Panc1 (cell line): ENCODE measurements around the gene FRMPD4. TPM values are rescaled to one million over a fixed set of nuclear protein-coding genes. Genes with fewer than 3 reads are reported as not detected.

Source experiments
- ATAC-seq: fragments of 200-7000 bp; cut with Tn5 transposase; 2 replicates; pipeline ENCODE4 v1.9.1; 2020; ENCODE audit warnings: mild to moderate bottlenecking, moderate library complexity
- BruUV-seq: library from RNA; stranded (reverse); fragments of 400-500 nt; replicated peaks from 2 replicates; lab custom pipeline; 2021; lab: Mats Ljungman, UMichigan
- CTCF ChIA-PET: fragments of 300-600 bp; sonication (Branson Sonifier 250); formaldehyde crosslinking; loops from one replicate; lab custom pipeline; 2022; ENCODE audit warnings: antibody characterized with exemption; lab: Charles Lee
- POLR2A ChIA-PET: fragments of 300-600 bp; sonication (Branson Sonifier 250); formaldehyde crosslinking; loops from one replicate; lab custom pipeline; 2022; ENCODE audit warnings: antibody characterized with exemption; lab: Charles Lee
- DNase-seq: peaks from one replicate; pipeline ENCODE4 v3.0.0-alpha.2; 2010; ENCODE audit warnings: low read depth, low spot score
- H3K27ac ChIP-seq: 2 replicates; pipeline ENCODE4 v1.5.1; 2011; ENCODE audit warnings: mild to moderate bottlenecking, low read length, inconsistent platforms
- H3K27me3 ChIP-seq: fragments of 200-500 bp; sonication (Bioruptor generic); 2 replicates; pipeline ENCODE4 v1.6.0; 2014; ENCODE audit warnings: low read length, inconsistent platforms; ENCODE audit not compliant: control insufficient read depth, insufficient read depth
- H3K36me3 ChIP-seq: fragments of 200-500 bp; sonication (Bioruptor generic); 2 replicates; pipeline ENCODE4 v1.5.1; 2014; ENCODE audit warnings: inconsistent platforms, mild to moderate bottlenecking, low read length, moderate library complexity; ENCODE audit not compliant: control insufficient read depth, insufficient read depth
- H3K4me1 ChIP-seq: 2 replicates; pipeline ENCODE4 v1.5.1; 2011; ENCODE audit warnings: inconsistent platforms, mild to moderate bottlenecking, low read length, moderate library complexity; ENCODE audit not compliant: control insufficient read depth, insufficient read depth
- H3K4me3 ChIP-seq, 2 experiments: 2 replicates each; pipeline ENCODE4 v1.5.1; 2011 to 2012; ENCODE audit warnings: low read depth in 2 of 2, low read length in 2 of 2, mild to moderate bottlenecking in 2 of 2, inconsistent platforms in 1 of 2, moderate library complexity in 1 of 2
- H3K9me3 ChIP-seq: fragments of 200-500 bp; sonication (Bioruptor generic); 2 replicates; pipeline ENCODE4 v1.5.1; 2014; ENCODE audit warnings: low read depth, mild to moderate bottlenecking, inconsistent platforms, low read length, moderate library complexity; ENCODE audit not compliant: control insufficient read depth, insufficient read depth
- POLR2AphosphoS5 ChIP-seq: IDR thresholded peaks from 2 replicates; pipeline ENCODE4 v1.6.1; 2012; ENCODE audit warnings: mild to moderate bottlenecking, low read depth, low read length, moderate library complexity
- SIN3A ChIP-seq: IDR thresholded peaks from 2 replicates; pipeline ENCODE4 v1.6.1; 2012; ENCODE audit warnings: low read depth, mild to moderate bottlenecking, low read length, moderate library complexity, borderline replicate concordance; ENCODE audit not compliant: insufficient read depth
- TCF7L2 ChIP-seq: IDR thresholded peaks from 2 replicates; pipeline ENCODE4 v1.6.1; 2011; ENCODE audit warnings: mild to moderate bottlenecking, low read depth, low read length, inconsistent platforms
- in situ Hi-C: cut with HindIII; loops from 2 replicates; pipeline ENCODE4 v1.10.0; 2016; ENCODE audit warnings: low sequenced_read_pairs, low pct_unique_long_range_greater_than_20kb
- intact Hi-C: fragments of 100-400 bp; cut with micrococcal nuclease; formaldehyde crosslinking; loops from one replicate; pipeline ENCODE4 v1.10.0; 2022; ENCODE audit not compliant: unreplicated experiment
- total RNA-seq: library from RNA; stranded (reverse); gene quantifications from one replicate; pipeline ENCODE4 v1.2.1, GENCODE V29; 2021; ENCODE audit not compliant: unreplicated experiment
- TF ChIP-seq, protein P1 (sequence below): fragments of 450-650 bp; IDR thresholded peaks from 2 replicates; pipeline ENCODE4 v1.5.1; 2017; ENCODE audit warnings: mild to moderate bottlenecking
- TF ChIP-seq, protein P2 (sequence below), 2 experiments: IDR thresholded peaks; 2 replicates each; pipeline ENCODE4 v1.6.1; 2011 to 2012; ENCODE audit warnings: low read depth in 2 of 2, control low read depth in 1 of 2, low read length in 1 of 2, mild to moderate bottlenecking in 1 of 2, moderate library complexity in 1 of 2; ENCODE audit not compliant: insufficient read depth in 1 of 2

The FRMPD4 gene
- total RNA-seq, 1 experiment from 2014 or later, result not detected

DNA sequence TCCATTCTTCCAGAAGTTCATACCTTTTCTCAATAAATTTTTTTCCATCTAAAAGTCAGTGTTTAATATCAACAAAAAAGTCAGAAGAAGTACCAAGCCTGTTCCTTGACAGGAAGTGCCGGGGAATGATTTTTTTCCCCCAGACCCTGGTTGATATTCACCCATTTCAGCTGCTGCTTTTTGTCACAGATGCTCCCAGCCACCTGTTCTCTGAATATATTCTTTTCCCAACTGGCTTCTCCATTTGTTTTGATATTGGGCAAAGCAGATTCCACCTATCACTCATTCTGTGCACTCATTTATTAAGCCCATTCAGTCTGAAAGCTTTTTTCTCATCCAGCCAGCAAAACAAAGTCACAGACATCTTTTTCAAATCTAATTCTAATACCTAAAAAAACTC lies 139.9 kb downstream of the FRMPD4 start:
- BruUV-seq, result no TSS peak
- ATAC-seq (no peak), DNase-seq (no peak)
- CTCF ChIA-PET, result no interaction called here
- no peak for TF ChIP-seq SIN3A
- TF ChIP-seq, protein P1, sequence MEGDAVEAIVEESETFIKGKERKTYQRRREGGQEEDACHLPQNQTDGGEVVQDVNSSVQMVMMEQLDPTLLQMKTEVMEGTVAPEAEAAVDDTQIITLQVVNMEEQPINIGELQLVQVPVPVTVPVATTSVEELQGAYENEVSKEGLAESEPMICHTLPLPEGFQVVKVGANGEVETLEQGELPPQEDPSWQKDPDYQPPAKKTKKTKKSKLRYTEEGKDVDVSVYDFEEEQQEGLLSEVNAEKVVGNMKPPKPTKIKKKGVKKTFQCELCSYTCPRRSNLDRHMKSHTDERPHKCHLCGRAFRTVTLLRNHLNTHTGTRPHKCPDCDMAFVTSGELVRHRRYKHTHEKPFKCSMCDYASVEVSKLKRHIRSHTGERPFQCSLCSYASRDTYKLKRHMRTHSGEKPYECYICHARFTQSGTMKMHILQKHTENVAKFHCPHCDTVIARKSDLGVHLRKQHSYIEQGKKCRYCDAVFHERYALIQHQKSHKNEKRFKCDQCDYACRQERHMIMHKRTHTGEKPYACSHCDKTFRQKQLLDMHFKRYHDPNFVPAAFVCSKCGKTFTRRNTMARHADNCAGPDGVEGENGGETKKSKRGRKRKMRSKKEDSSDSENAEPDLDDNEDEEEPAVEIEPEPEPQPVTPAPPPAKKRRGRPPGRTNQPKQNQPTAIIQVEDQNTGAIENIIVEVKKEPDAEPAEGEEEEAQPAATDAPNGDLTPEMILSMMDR, result no peak
- TF ChIP-seq, protein P2, sequence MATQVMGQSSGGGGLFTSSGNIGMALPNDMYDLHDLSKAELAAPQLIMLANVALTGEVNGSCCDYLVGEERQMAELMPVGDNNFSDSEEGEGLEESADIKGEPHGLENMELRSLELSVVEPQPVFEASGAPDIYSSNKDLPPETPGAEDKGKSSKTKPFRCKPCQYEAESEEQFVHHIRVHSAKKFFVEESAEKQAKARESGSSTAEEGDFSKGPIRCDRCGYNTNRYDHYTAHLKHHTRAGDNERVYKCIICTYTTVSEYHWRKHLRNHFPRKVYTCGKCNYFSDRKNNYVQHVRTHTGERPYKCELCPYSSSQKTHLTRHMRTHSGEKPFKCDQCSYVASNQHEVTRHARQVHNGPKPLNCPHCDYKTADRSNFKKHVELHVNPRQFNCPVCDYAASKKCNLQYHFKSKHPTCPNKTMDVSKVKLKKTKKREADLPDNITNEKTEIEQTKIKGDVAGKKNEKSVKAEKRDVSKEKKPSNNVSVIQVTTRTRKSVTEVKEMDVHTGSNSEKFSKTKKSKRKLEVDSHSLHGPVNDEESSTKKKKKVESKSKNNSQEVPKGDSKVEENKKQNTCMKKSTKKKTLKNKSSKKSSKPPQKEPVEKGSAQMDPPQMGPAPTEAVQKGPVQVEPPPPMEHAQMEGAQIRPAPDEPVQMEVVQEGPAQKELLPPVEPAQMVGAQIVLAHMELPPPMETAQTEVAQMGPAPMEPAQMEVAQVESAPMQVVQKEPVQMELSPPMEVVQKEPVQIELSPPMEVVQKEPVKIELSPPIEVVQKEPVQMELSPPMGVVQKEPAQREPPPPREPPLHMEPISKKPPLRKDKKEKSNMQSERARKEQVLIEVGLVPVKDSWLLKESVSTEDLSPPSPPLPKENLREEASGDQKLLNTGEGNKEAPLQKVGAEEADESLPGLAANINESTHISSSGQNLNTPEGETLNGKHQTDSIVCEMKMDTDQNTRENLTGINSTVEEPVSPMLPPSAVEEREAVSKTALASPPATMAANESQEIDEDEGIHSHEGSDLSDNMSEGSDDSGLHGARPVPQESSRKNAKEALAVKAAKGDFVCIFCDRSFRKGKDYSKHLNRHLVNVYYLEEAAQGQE (IDR thresholded peaks at IDR 0.05; ENCODE audit: insufficient read depth in 1 of 2, low read depth in 2 of 2, low read length in 1 of 2), result no peak
- TF ChIP-seq POLR2AphosphoS5, result no peak
- no peak for TF ChIP-seq TCF7L2
- POLR2A ChIA-PET, result no interaction called here
- Histone ChIP-seq H3K36me3 (no peaks in the 10 kb centered on the region), H3K4me3 (no peak overlapping the region), H3K27me3 (no peaks in the 10 kb centered on the region), H3K27ac (no peak overlapping the region), H3K9me3 (no peaks in the 10 kb centered on the region), H3K4me1 (no peaks in the 10 kb centered on the region)
- intact Hi-C loops, result no loop called here
- in situ Hi-C loops, result no loop called here

DNA sequence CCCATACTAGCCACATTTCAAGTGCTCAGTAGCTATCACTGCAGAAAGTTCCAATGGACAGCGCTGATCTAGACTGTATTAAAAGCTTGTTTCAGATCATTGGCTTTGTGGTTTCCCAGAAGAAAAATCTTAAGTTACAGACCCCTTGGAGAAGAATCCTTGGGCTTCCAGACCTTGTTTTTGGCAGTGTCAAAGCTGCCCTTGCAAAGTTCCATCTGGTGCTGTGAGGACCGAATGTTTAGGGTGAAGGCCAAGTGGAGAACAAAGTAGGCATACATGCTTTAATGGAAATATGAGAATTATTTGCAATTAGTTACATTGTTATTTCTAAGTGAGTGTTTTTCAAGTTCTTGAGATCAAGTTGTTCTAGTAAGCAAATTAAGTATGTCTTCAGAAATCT lies 144.7 kb downstream of the FRMPD4 start:
- DNase-seq (no peak), ATAC-seq (no peak)
- no peak overlapping the region for H3K4me3 ChIP-seq
- ChIA-PET POLR2A (no interaction called here), CTCF (no interaction called here)
- no peaks in the 10 kb centered on the region for H3K27me3 ChIP-seq
- intact Hi-C loops, result no loop called here
- TF ChIP-seq, protein P1, result no peak
- TF ChIP-seq, protein P2 (IDR thresholded peaks at IDR 0.05; ENCODE audit: insufficient read depth in 1 of 2, low read depth in 2 of 2, low read length in 1 of 2), result no peak
- TF ChIP-seq TCF7L2 (no peak), SIN3A (no peak), POLR2AphosphoS5 (no peak)
- H3K27ac ChIP-seq, result no peak overlapping the region
- in situ Hi-C loops, result no loop called here
- no peaks in the 10 kb centered on the region for H3K36me3 ChIP-seq
- no peaks in the 10 kb centered on the region for H3K4me1 ChIP-seq
- H3K9me3 ChIP-seq, result no peaks in the 10 kb centered on the region
- BruUV-seq, result no TSS peak
